ENCODE measurements around the gene CDK15.

CDK15 gene

GRCh38 chr2:201827621-201828020, 21.3 kb downstream of the CDK15 start:
- TF ChIP-seq CTCF (IDR thresholded peaks at IDR 0.05; ENCODE audit: control insufficient read depth, extremely low read depth, insufficient read depth) = no peak
- no peak for DNase-seq (ENCODE audit: low read depth)
- H3K4me3 ChIP-seq (ENCODE audit: low read depth, low read length) = no peak overlapping the region

GRCh38 chr2:201828220-201828619, 21.9 kb downstream of the CDK15 start:
- H3K4me3 ChIP-seq (ENCODE audit: low read depth, low read length) = no peak overlapping the region
- DNase-seq (ENCODE audit: low read depth) = no peak
- TF ChIP-seq CTCF (IDR thresholded peaks at IDR 0.05; ENCODE audit: control insufficient read depth, extremely low read depth, insufficient read depth) = no peak

GRCh38 chr2:201830666-201831065, 24.3 kb downstream of the CDK15 start:
- DNase-seq (ENCODE audit: low read depth) = no peak
- no peak for TF ChIP-seq CTCF (IDR thresholded peaks at IDR 0.05; ENCODE audit: control insufficient read depth, extremely low read depth, insufficient read depth)

GRCh38 chr2:201831469-201831868, 25.1 kb downstream of the CDK15 start:
- TF ChIP-seq CTCF (IDR thresholded peaks at IDR 0.05; ENCODE audit: control insufficient read depth, extremely low read depth, insufficient read depth) = no peak
- no peak overlapping the region for H3K4me3 ChIP-seq (ENCODE audit: low read depth, low read length)
- no peak for DNase-seq (ENCODE audit: low read depth)

More at GRCh38 chr2:201830666-201831065, 24.3 kb downstream of the CDK15 start:
- no peak overlapping the region for H3K4me3 ChIP-seq (ENCODE audit: low read depth, low read length)

- no peak overlapping the region for H3K4me3 ChIP-seq (ENCODE audit: low read depth, low read length)
- DNase-seq (ENCODE audit: low read depth) = no peak
- no peak for TF ChIP-seq CTCF (IDR thresholded peaks at IDR 0.05; ENCODE audit: control insufficient read depth, extremely low read depth, insufficient read depth)
Observed at GRCh38 chr2:201833781-201834180, 27.4 kb downstream of the CDK15 start.

GRCh38 chr2:201835066-201835465, 28.7 kb downstream of the CDK15 start:
- no peak for DNase-seq (ENCODE audit: low read depth)
- TF ChIP-seq CTCF (IDR thresholded peaks at IDR 0.05; ENCODE audit: control insufficient read depth, extremely low read depth, insufficient read depth) = no peak
- H3K4me3 ChIP-seq (ENCODE audit: low read depth, low read length) = no peak overlapping the region

GRCh38 chr2:201837391-201837790, 31.1 kb downstream of the CDK15 start:
- TF ChIP-seq CTCF (IDR thresholded peaks at IDR 0.05; ENCODE audit: control insufficient read depth, extremely low read depth, insufficient read depth) = no peak

More at GRCh38 chr2:201837391-201837790, 31.1 kb downstream of the CDK15 start:
- H3K4me3 ChIP-seq (ENCODE audit: low read depth, low read length) = no peak overlapping the region
- DNase-seq (ENCODE audit: low read depth) = no peak

All from LNCaP clone FGC (cell line).